ENCODE data around the gene ROBO3.

- TF ChIP-seq POLR2AphosphoS5 (IDR thresholded peaks at IDR 0.05; ENCODE audit: low read depth, low read length) (no peak), TAF1 (IDR thresholded peaks at IDR 0.05; ENCODE audit: borderline replicate concordance, insufficient read depth, low read length) (no peak), SIN3A (IDR thresholded peaks at IDR 0.05; ENCODE audit: borderline replicate concordance, insufficient read depth, low read length) (no peak), FOXP2 (optimal IDR thresholded peaks at IDR 0.05; ENCODE audit: borderline replicate concordance, extremely low read depth, extremely low read length, insufficient read depth) (no peak)
- TF ChIP-seq, protein P1, sequence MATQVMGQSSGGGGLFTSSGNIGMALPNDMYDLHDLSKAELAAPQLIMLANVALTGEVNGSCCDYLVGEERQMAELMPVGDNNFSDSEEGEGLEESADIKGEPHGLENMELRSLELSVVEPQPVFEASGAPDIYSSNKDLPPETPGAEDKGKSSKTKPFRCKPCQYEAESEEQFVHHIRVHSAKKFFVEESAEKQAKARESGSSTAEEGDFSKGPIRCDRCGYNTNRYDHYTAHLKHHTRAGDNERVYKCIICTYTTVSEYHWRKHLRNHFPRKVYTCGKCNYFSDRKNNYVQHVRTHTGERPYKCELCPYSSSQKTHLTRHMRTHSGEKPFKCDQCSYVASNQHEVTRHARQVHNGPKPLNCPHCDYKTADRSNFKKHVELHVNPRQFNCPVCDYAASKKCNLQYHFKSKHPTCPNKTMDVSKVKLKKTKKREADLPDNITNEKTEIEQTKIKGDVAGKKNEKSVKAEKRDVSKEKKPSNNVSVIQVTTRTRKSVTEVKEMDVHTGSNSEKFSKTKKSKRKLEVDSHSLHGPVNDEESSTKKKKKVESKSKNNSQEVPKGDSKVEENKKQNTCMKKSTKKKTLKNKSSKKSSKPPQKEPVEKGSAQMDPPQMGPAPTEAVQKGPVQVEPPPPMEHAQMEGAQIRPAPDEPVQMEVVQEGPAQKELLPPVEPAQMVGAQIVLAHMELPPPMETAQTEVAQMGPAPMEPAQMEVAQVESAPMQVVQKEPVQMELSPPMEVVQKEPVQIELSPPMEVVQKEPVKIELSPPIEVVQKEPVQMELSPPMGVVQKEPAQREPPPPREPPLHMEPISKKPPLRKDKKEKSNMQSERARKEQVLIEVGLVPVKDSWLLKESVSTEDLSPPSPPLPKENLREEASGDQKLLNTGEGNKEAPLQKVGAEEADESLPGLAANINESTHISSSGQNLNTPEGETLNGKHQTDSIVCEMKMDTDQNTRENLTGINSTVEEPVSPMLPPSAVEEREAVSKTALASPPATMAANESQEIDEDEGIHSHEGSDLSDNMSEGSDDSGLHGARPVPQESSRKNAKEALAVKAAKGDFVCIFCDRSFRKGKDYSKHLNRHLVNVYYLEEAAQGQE (IDR thresholded peaks at IDR 0.05; ENCODE audit: insufficient read depth in 1 of 2, low read depth in 2 of 2, low read length in 2 of 2), result no peak
Measured at GRCh38 chr11:124821995-124822730, 43.1 kb upstream of the ROBO3 start.
